GM12878 (cell line): ENCODE results near the gene ZMIZ1. TPM values are rescaled to one million over a fixed set of nuclear protein-coding genes. Genes with fewer than 3 reads are reported as not detected.
A peak's percentile ranks its signal among the peaks of the same experiment; 100 is the strongest.

Source experiments
- BHLHE40 ChIP-seq, 2 experiments: fragments of 450-650 bp in 1 of 2; IDR thresholded peaks; 2 replicates each; pipeline ENCODE4 v1.6.1; 2011 to 2017; ENCODE audit warnings: low read depth in 2 of 2, borderline replicate concordance in 1 of 2, improper control_type of control experiment in 1 of 2, low read length in 1 of 2, mild to moderate bottlenecking in 1 of 2
- CHD4 ChIP-seq: fragments of 200-600 bp; sonication (generic); IDR thresholded peaks from 2 replicates; pipeline ENCODE4 v1.6.1; 2016; ENCODE audit warnings: mild to moderate bottlenecking
- DPF2 ChIP-seq: fragments of 450-650 bp; IDR thresholded peaks from 2 replicates; pipeline ENCODE4 v1.6.1; 2017; ENCODE audit warnings: mild to moderate bottlenecking
- ETV6 ChIP-seq, 2 experiments: fragments of 450-650 bp in 1 of 2; IDR thresholded peaks in 1 of 2; conservative IDR thresholded peaks in 1 of 2; 2 replicates each; pipeline ENCODE4 v1.6.1; 2014; ENCODE audit warnings: antibody characterized with exemption in 1 of 2, borderline replicate concordance in 1 of 2, low read depth in 1 of 2, mild to moderate bottlenecking in 1 of 2, moderate library complexity in 1 of 2
- JUNB ChIP-seq: IDR thresholded peaks from 2 replicates; pipeline ENCODE4 v1.6.1; 2016; ENCODE audit warnings: antibody characterized with exemption, mild to moderate bottlenecking
- KLF5 ChIP-seq: fragments of 450-650 bp; IDR thresholded peaks from 2 replicates; pipeline ENCODE4 v1.6.1; 2014; ENCODE audit warnings: mild to moderate bottlenecking; ENCODE audit not compliant: partially characterized antibody
- MTA3 ChIP-seq: IDR thresholded peaks from 2 replicates; pipeline ENCODE4 v1.6.1; 2012; ENCODE audit warnings: low read length, inconsistent platforms, borderline replicate concordance
- PAX5 ChIP-seq: IDR thresholded peaks from 2 replicates; pipeline ENCODE4 v1.6.1; 2011; ENCODE audit warnings: low read depth, low read length, borderline replicate concordance
- PAX8 ChIP-seq: fragments of 450-650 bp; IDR thresholded peaks from 2 replicates; pipeline ENCODE4 v1.6.1; 2017; ENCODE audit warnings: mild to moderate bottlenecking, moderate library complexity
- POLR2AphosphoS5 ChIP-seq: IDR thresholded peaks from 2 replicates; pipeline ENCODE4 v1.6.1; 2011; ENCODE audit warnings: mild to moderate bottlenecking, low read length, inconsistent platforms
- SREBF2 ChIP-seq: IDR thresholded peaks from 2 replicates; pipeline ENCODE4 v1.6.1; 2012; ENCODE audit warnings: mild to moderate bottlenecking, low read length
- SUZ12 ChIP-seq: fragments of 200-600 bp; sonication (generic); IDR thresholded peaks from one replicate; pipeline ENCODE4 v1.6.1; 2018; ENCODE audit warnings: antibody characterized with exemption, mild to moderate bottlenecking; ENCODE audit not compliant: unreplicated experiment
- TARDBP ChIP-seq: IDR thresholded peaks from 2 replicates; pipeline ENCODE4 v1.6.1; 2016; ENCODE audit warnings: borderline replicate concordance
- YY1 ChIP-seq: IDR thresholded peaks from 2 replicates; pipeline ENCODE4 v1.6.1; 2011; ENCODE audit warnings: low read depth, mild to moderate bottlenecking, low read length
- polyA plus RNA-seq, 11 experiments: library from polyadenylated mRNA; depleted of rRNA in 4 of 11; unstranded in 6 of 11; stranded (reverse) in 5 of 11; fragments of >200 nt; fragmentation: Nextera tagmentation in 4 of 11; fragmentation: Illumina TruSeq in 1 of 11; extraction: Ambion mirVana in 4 of 11; extraction: Trizol in 1 of 11; gene quantifications; 1 replicate in 1 of 11; 2 replicates in 10 of 11; pipeline versions ENCODE4 v1.2.1 to v1.2.3, GENCODE V29; 2011 to 2016; ENCODE audit warnings: inconsistent platforms in 2 of 11, missing spikeins in 2 of 11, low read depth in 1 of 11
- total RNA-seq, 4 experiments: library from RNA; depleted of rRNA in 3 of 4; stranded (reverse); fragments of >200 nt in 3 of 4; fragmentation: Illumina TruSeq in 1 of 4; extraction: Trizol in 1 of 4; gene quantifications; 2 replicates each; pipeline versions ENCODE4 v1.2.1 to v1.2.3, GENCODE V29; 2013 to 2021
- TF ChIP-seq, protein P1 (sequence below): fragments of 150-350 bp; IDR thresholded peaks from 2 replicates; pipeline ENCODE4 v1.6.1; 2014; ENCODE audit warnings: mild to moderate bottlenecking, low read depth, low read length
- TF ChIP-seq, protein P2 (sequence below): fragments of 450-650 bp; IDR thresholded peaks from 2 replicates; pipeline ENCODE4 v1.6.1; 2016; ENCODE audit warnings: mild to moderate bottlenecking
- TF ChIP-seq, protein P3 (sequence below): IDR thresholded peaks from 2 replicates; pipeline ENCODE4 v1.6.1; 2012; ENCODE audit warnings: low read length, inconsistent platforms
- TF ChIP-seq, protein P4 (sequence below): fragments of 450-650 bp; formaldehyde crosslinking; IDR thresholded peaks from 2 replicates; pipeline ENCODE4 v1.5.0; 2022; ENCODE audit warnings: mild to moderate bottlenecking, missing genetic modification characterization
- TF ChIP-seq, protein P5 (sequence below): IDR thresholded peaks from 2 replicates; pipeline ENCODE4 v1.6.1; 2011; ENCODE audit warnings: borderline replicate concordance, low read depth, mild to moderate bottlenecking, moderate library complexity, low read length; ENCODE audit not compliant: insufficient read depth, poor library complexity, severe bottlenecking

ZMIZ1 gene
- total and polyA plus RNA-seq, 10 of the 15 experiments (the other 5 are each of a cell fraction or from before 2014, with no cell fraction given), result 3.1 to 82.3 (median 14.9) TPM

DNA sequence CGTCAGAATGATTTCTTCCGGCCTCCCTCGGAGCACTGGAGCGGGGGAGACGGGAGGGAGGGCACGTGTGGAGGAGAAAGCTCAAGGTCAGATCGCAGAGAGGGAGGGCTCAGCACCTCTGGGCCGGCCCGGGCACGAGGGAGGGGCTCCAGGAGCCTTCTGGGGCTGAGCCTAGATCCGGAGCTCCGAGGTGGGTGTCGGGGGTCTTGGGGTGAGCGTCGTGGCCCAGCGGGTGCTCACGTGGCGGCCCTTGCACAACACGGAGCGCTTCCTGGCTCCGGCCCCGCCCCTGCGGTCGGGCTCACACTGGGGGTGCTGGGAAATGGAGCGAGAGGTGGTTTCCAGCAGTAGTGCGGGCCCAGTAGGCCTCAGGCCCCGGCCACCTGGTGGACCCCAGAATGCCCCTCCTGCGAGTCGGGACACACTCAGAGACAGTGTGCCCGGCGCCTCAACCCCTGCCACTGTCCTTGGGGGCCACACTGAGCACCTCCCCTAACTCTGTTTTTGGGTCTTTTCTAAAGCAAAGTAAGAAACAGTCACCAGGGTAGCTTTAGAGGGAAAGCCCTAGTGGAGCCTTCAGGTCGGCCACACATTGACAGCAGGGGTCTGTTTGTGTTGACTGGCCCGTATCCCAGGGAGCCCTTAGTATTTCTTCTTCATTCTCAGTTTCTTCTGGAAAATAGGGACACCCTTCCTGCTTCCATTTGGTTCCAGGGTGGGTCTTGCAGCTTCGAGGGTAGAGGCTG lies 279.3 kb downstream of the ZMIZ1 start (continued):
- TF ChIP-seq, protein P1, sequence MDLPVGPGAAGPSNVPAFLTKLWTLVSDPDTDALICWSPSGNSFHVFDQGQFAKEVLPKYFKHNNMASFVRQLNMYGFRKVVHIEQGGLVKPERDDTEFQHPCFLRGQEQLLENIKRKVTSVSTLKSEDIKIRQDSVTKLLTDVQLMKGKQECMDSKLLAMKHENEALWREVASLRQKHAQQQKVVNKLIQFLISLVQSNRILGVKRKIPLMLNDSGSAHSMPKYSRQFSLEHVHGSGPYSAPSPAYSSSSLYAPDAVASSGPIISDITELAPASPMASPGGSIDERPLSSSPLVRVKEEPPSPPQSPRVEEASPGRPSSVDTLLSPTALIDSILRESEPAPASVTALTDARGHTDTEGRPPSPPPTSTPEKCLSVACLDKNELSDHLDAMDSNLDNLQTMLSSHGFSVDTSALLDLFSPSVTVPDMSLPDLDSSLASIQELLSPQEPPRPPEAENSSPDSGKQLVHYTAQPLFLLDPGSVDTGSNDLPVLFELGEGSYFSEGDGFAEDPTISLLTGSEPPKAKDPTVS, result no peak
- TF ChIP-seq SUZ12 (no peak), TARDBP (0 out of 2 replicates have a peak, but pooled peaks have one; percentile 12), KLF5 (no peak), MTA3 (no peak), PAX5 (peak; percentile 41; the same call in 1 of the 2 replicates), PAX8 (no peak), DPF2 (no peak; the same call in 1 of the 2 replicates), POLR2AphosphoS5 (peak; percentile 16), SREBF2 (no peak), BHLHE40 (IDR thresholded peaks at IDR 0.05; ENCODE audit: borderline replicate concordance in 1 of 2, low read depth in 2 of 2, low read length in 1 of 2) (peak; percentile 90 to 97), JUNB (no peak), YY1 (0 out of 2 replicates have a peak, but pooled peaks have one; percentile 49), ETV6 (conservative IDR thresholded peaks at IDR 0.05 in 1 of 2, IDR thresholded peaks at IDR 0.05 in 1 of 2; ENCODE audit: borderline replicate concordance in 1 of 2, low read depth in 1 of 2) (no peak), CHD4 (no peak)
- TF ChIP-seq, protein P2, sequence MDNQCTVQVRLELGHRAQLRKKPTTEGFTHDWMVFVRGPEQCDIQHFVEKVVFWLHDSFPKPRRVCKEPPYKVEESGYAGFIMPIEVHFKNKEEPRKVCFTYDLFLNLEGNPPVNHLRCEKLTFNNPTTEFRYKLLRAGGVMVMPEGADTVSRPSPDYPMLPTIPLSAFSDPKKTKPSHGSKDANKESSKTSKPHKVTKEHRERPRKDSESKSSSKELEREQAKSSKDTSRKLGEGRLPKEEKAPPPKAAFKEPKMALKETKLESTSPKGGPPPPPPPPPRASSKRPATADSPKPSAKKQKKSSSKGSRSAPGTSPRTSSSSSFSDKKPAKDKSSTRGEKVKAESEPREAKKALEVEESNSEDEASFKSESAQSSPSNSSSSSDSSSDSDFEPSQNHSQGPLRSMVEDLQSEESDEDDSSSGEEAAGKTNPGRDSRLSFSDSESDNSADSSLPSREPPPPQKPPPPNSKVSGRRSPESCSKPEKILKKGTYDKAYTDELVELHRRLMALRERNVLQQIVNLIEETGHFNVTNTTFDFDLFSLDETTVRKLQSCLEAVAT, result peak; percentile 76
- TF ChIP-seq, protein P3, sequence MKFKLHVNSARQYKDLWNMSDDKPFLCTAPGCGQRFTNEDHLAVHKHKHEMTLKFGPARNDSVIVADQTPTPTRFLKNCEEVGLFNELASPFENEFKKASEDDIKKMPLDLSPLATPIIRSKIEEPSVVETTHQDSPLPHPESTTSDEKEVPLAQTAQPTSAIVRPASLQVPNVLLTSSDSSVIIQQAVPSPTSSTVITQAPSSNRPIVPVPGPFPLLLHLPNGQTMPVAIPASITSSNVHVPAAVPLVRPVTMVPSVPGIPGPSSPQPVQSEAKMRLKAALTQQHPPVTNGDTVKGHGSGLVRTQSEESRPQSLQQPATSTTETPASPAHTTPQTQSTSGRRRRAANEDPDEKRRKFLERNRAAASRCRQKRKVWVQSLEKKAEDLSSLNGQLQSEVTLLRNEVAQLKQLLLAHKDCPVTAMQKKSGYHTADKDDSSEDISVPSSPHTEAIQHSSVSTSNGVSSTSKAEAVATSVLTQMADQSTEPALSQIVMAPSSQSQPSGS, result no peak
- TF ChIP-seq, protein P4, sequence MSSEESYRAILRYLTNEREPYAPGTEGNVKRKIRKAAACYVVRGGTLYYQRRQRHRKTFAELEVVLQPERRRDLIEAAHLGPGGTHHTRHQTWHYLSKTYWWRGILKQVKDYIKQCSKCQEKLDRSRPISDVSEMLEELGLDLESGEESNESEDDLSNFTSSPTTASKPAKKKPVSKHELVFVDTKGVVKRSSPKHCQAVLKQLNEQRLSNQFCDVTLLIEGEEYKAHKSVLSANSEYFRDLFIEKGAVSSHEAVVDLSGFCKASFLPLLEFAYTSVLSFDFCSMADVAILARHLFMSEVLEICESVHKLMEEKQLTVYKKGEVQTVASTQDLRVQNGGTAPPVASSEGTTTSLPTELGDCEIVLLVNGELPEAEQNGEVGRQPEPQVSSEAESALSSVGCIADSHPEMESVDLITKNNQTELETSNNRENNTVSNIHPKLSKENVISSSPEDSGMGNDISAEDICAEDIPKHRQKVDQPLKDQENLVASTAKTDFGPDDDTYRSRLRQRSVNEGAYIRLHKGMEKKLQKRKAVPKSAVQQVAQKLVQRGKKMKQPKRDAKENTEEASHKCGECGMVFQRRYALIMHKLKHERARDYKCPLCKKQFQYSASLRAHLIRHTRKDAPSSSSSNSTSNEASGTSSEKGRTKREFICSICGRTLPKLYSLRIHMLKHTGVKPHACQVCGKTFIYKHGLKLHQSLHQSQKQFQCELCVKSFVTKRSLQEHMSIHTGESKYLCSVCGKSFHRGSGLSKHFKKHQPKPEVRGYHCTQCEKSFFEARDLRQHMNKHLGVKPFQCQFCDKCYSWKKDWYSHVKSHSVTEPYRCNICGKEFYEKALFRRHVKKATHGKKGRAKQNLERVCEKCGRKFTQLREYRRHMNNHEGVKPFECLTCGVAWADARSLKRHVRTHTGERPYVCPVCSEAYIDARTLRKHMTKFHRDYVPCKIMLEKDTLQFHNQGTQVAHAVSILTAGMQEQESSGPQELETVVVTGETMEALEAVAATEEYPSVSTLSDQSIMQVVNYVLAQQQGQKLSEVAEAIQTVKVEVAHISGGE (CRISPR knock-in tag), result no peak
- TF ChIP-seq, protein P5, sequence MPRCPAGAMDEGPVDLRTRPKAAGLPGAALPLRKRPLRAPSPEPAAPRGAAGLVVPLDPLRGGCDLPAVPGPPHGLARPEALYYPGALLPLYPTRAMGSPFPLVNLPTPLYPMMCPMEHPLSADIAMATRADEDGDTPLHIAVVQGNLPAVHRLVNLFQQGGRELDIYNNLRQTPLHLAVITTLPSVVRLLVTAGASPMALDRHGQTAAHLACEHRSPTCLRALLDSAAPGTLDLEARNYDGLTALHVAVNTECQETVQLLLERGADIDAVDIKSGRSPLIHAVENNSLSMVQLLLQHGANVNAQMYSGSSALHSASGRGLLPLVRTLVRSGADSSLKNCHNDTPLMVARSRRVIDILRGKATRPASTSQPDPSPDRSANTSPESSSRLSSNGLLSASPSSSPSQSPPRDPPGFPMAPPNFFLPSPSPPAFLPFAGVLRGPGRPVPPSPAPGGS, result peak; percentile 45
